ENCODE measurements around the gene ZBTB3. TPM values are rescaled to one million over a fixed set of nuclear protein-coding genes. Genes with fewer than 3 reads are reported as not detected.
A peak's percentile ranks its signal among the peaks of the same experiment; 100 is the strongest.

Gene ZBTB3
- total RNA-seq, 1 experiment from 2014 or later: 82.3 TPM

- TF ChIP-seq PRDM15 (CRISPR knock-in tag; IDR thresholded peaks at IDR 0.05) (no peak), ZNF121 (CRISPR knock-in tag; IDR thresholded peaks at IDR 0.05) (peak; percentile 97), NR3C1 (CRISPR knock-in tag; conservative IDR thresholded peaks at IDR 0.05; ENCODE audit: low read depth) (no peak), E2F4 (CRISPR knock-in tag; IDR thresholded peaks at IDR 0.05; ENCODE audit: borderline replicate concordance, low read depth) (no peak), STAT6 (CRISPR knock-in tag; conservative IDR thresholded peaks at IDR 0.05; ENCODE audit: low read depth) (no peak), SMAD4 (CRISPR knock-in tag; IDR thresholded peaks at IDR 0.05) (no peak), NR1H2 (CRISPR knock-in tag; IDR thresholded peaks at IDR 0.05) (no peak), CDX4 (CRISPR knock-in tag; IDR thresholded peaks at IDR 0.05; ENCODE audit: borderline replicate concordance) (no peak), PRRX2 (CRISPR knock-in tag; IDR thresholded peaks at IDR 0.05) (0 out of 2 replicates have a peak, but pooled peaks have one; percentile 64), CREM (CRISPR knock-in tag; IDR thresholded peaks at IDR 0.05) (no peak), MAX (CRISPR knock-in tag; IDR thresholded peaks at IDR 0.05) (no peak), SP1 (CRISPR knock-in tag; conservative IDR thresholded peaks at IDR 0.05) (no peak), ZNF317 (CRISPR knock-in tag; IDR thresholded peaks at IDR 0.05; ENCODE audit: borderline replicate concordance, low read depth) (no peak), RORB (CRISPR knock-in tag; IDR thresholded peaks at IDR 0.05) (no peak), ZNF671 (CRISPR knock-in tag; IDR thresholded peaks at IDR 0.05) (no peak), ZNF532 (CRISPR knock-in tag; IDR thresholded peaks at IDR 0.05; ENCODE audit: borderline replicate concordance) (no peak), AFF4 (CRISPR knock-in tag; IDR thresholded peaks at IDR 0.05; ENCODE audit: borderline replicate concordance) (no peak), JUN (CRISPR knock-in tag; IDR thresholded peaks at IDR 0.05) (no peak), SMAD3 (CRISPR knock-in tag; IDR thresholded peaks at IDR 0.05; ENCODE audit: borderline replicate concordance) (no peak), HMGXB4 (CRISPR knock-in tag; IDR thresholded peaks at IDR 0.05) (peak; percentile 92)
These were observed 32.5 kb upstream of the ZBTB3 start (continued) for GRCh38 chr11:62786318-62787004.

All from WTC11 (cell line).